ENCODE measurements around the gene PRSS8. TPM values are rescaled to one million over a fixed set of nuclear protein-coding genes. Genes with fewer than 3 reads are reported as not detected.

Gene PRSS8
- total RNA-seq, 1 donor from 2014 or later = 53.6 TPM

DNA sequence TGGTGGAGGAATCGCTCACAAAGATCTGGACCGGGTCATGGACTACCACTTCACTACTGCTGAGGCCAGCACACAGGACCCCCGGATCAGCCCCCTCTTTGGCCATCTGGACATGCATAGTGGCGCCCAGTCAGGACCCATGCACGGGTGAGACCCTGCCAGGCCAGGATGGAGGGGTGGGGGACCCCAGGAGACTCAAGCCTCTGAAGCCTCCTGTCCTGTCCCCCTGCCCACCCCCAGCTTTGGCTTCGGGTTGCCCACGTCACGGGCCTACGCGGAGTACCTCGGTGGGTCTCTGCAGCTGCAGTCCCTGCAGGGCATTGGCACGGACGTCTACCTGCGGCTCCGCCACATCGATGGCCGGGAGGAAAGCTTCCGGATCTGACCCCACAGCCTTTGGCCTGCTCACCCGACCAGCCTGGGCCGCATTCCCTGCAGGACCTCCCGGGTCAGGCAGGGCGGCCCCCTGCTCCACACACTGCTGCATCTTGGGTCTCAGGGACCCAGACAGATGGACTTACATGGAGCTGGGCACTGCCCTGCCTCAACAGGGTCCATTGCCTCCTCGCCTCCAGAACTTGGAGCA is 23.6 kb downstream of the PRSS8 start:
- TF ChIP-seq CTCF (conservative IDR thresholded peaks at IDR 0.05; ENCODE audit: low read depth, low read length) = no peak
- DNase-seq (ENCODE audit: low read depth) = no peak
- no peak overlapping the region for H3K4me3 ChIP-seq (ENCODE audit: low read depth, low read length)

GRCh38 chr16:31110106-31111034 is 25.2 kb downstream of the PRSS8 start:
- TF ChIP-seq CTCF (conservative IDR thresholded peaks at IDR 0.05; ENCODE audit: low read depth, low read length) = no peak
- H3K4me3 ChIP-seq (ENCODE audit: low read depth, low read length) = no peak overlapping the region
- DNase-seq (ENCODE audit: low read depth) = no peak

- TF ChIP-seq CTCF (conservative IDR thresholded peaks at IDR 0.05; ENCODE audit: low read depth, low read length) = no peak
- DNase-seq (ENCODE audit: low read depth) = no peak
- peak overlapping the region; percentile 87 for H3K4me3 ChIP-seq (ENCODE audit: low read depth, low read length)
Observed at GRCh38 chr16:31109622-31110021, 25.9 kb downstream of the PRSS8 start.

GRCh38 chr16:31108794-31109558 is 26.6 kb downstream of the PRSS8 start:
- DNase-seq (ENCODE audit: low read depth) = no peak
- no peak for TF ChIP-seq CTCF (conservative IDR thresholded peaks at IDR 0.05; ENCODE audit: low read depth, low read length)
- H3K4me3 ChIP-seq (ENCODE audit: low read depth, low read length) = peak overlapping the region; percentile 87

GRCh38 chr16:31108035-31108793 is 27.3 kb downstream of the PRSS8 start, which contains the start of gene BCKDK:
Gene BCKDK (plus strand): TSS chr16:31108386. CDS start chr16:31109224, 838 bp downstream.
- peak within 1 kb of the TSS; percentile 87 for H3K4me3 ChIP-seq (ENCODE audit: low read depth, low read length)
- TF ChIP-seq CTCF (conservative IDR thresholded peaks at IDR 0.05; ENCODE audit: low read depth, low read length) = no peak
- DNase-seq (ENCODE audit: low read depth) = no peak

DNA sequence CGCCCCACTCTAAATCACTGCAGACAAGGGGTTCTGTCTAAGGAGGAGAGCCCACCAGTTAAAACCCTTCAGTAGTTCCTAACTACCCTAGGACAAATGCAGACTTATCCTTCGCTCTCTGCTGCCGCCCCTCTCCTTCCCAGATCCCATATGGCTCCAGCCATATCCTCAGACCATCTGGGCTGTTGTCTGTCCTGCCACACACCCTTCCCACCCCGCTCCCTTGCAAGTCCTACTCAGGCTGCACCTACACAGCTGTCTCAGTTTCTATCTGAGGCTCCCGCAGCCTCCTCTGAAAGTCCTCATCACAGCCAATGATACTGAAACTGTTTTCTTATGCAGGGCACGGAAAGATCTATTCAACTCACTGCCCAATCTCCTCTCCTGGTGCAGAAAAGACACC is 28.1 kb downstream of the PRSS8 start:
- H3K4me3 ChIP-seq (ENCODE audit: low read depth, low read length) = no peak overlapping the region
- DNase-seq (ENCODE audit: low read depth) = no peak
- TF ChIP-seq CTCF (conservative IDR thresholded peaks at IDR 0.05; ENCODE audit: low read depth, low read length) = no peak
